Mesendoderm (in vitro differentiated cells): ENCODE results near the gene NUBP2.

Experiments used
- DNase-seq: peaks from one replicate; pipeline ENCODE4 v3.0.0; 2013
- H2AK5ac ChIP-seq: 2 replicates; pipeline ENCODE4 v1.6.1; 2013; ENCODE audit warnings: low read length, inconsistent platforms
- H2BK120ac ChIP-seq: 2 replicates; pipeline ENCODE4 v1.6.1; 2013; ENCODE audit warnings: low read depth, mild to moderate bottlenecking, low read length, moderate library complexity, mixed read lengths
- H2BK15ac ChIP-seq: replicated peaks from 2 replicates; pipeline ENCODE4 v1.6.1; 2013; ENCODE audit warnings: low read depth, mild to moderate bottlenecking, moderate library complexity
- H2BK5ac ChIP-seq: 2 replicates; pipeline ENCODE4 v1.6.1; 2013; ENCODE audit warnings: low read length, inconsistent platforms
- H3K18ac ChIP-seq: 2 replicates; pipeline ENCODE4 v1.6.1; 2013; ENCODE audit warnings: mild to moderate bottlenecking, low read length, mixed read lengths
- H3K23ac ChIP-seq: one replicate; pipeline ENCODE4 v1.6.1; 2013; ENCODE audit warnings: low read length
- H3K27ac ChIP-seq: 2 replicates; pipeline ENCODE4 v1.5.1; 2013; ENCODE audit warnings: low read depth, mild to moderate bottlenecking, inconsistent platforms, low read length, moderate library complexity
- H3K27me3 ChIP-seq: 2 replicates; pipeline ENCODE4 v1.6.1; 2013; ENCODE audit warnings: low read length, control low read depth, mild to moderate bottlenecking, inconsistent platforms; ENCODE audit not compliant: insufficient read depth, poor library complexity
- H3K36me3 ChIP-seq: 2 replicates; pipeline ENCODE4 v1.6.1; 2013; ENCODE audit warnings: low read length, inconsistent platforms; ENCODE audit not compliant: control insufficient read depth, insufficient read depth
- H3K4ac ChIP-seq: one replicate; pipeline ENCODE4 v1.6.1; 2013; ENCODE audit warnings: low read depth, mild to moderate bottlenecking, low read length, moderate library complexity
- H3K4me1 ChIP-seq: 2 replicates; pipeline ENCODE4 v1.6.1; 2013; ENCODE audit warnings: low read depth, low read length, inconsistent platforms; ENCODE audit not compliant: control insufficient read depth
- H3K4me2 ChIP-seq: 2 replicates; pipeline ENCODE4 v1.6.1; 2013; ENCODE audit warnings: low read length
- H3K4me3 ChIP-seq: 2 replicates; pipeline ENCODE4 v1.5.1; 2013; ENCODE audit warnings: mild to moderate bottlenecking, low read length
- H3K56ac ChIP-seq: one replicate; pipeline ENCODE4 v1.6.1; 2013; ENCODE audit warnings: low read length
- H3K79me1 ChIP-seq: 2 replicates; pipeline ENCODE4 v1.6.1; 2013; ENCODE audit warnings: low read length, inconsistent platforms
- H3K79me2 ChIP-seq: 2 replicates; pipeline ENCODE4 v1.6.1; 2013; ENCODE audit warnings: mild to moderate bottlenecking, low read length; ENCODE audit not compliant: control insufficient read depth, insufficient read depth
- H3K9ac ChIP-seq: 2 replicates; pipeline ENCODE4 v1.6.1; 2013; ENCODE audit warnings: low read length, inconsistent platforms
- H4K5ac ChIP-seq: one replicate; pipeline ENCODE4 v1.6.1; 2013; ENCODE audit warnings: low read length
- H4K8ac ChIP-seq: one replicate; pipeline ENCODE4 v1.6.1; 2013; ENCODE audit warnings: low read depth, mild to moderate bottlenecking, control low read depth, low read length, moderate library complexity
- WGBS: extraction: QIAGEN DNeasy Blood & Tissue Kit; methylation state at CpG from one replicate; pipeline ENCODE4 v1.1.7; 2013; ENCODE audit warnings: low lambda C conversion rate, missing lambda C conversion rate; ENCODE audit not compliant: insufficient coverage; ENCODE audit errors: extremely low coverage; 5-methylcytosine and 5-hydroxymethylcytosine counted together

The NUBP2 gene

GRCh38 chr16:1821861-1822611 is 39.3 kb downstream of the NUBP2 start:
- H3K4me1 ChIP-seq, result no peaks in the 10 kb centered on the region
- no peaks in the 10 kb centered on the region for H3K79me1 ChIP-seq
- H2BK15ac ChIP-seq, result no peak overlapping the region
- no CpG with 5 or more reads among the region's 24 CpGs for WGBS
- no peaks in the 10 kb centered on the region for H3K27me3 ChIP-seq
- H3K4ac ChIP-seq, result no peak overlapping the region
- H2BK5ac ChIP-seq, result no peak overlapping the region
- no peak overlapping the region for H3K18ac ChIP-seq
- H3K4me2 ChIP-seq, result no peak overlapping the region
- no peak overlapping the region for H3K23ac ChIP-seq
- H3K9ac ChIP-seq, result no peak overlapping the region
- no peak overlapping the region for H2BK120ac ChIP-seq
- no peak for DNase-seq
- no peaks in the 10 kb centered on the region for H3K79me2 ChIP-seq
- no peaks in the 10 kb centered on the region for H3K36me3 ChIP-seq
- H2AK5ac ChIP-seq, result no peak overlapping the region
- no peak overlapping the region for H3K4me3 ChIP-seq
- no peak overlapping the region for H4K5ac ChIP-seq
- no peak overlapping the region for H3K27ac ChIP-seq
- H3K56ac ChIP-seq, result no peak overlapping the region
- H4K8ac ChIP-seq, result no peak overlapping the region

GRCh38 chr16:1822801-1823200 is 40.0 kb downstream of the NUBP2 start:
- Histone ChIP-seq H3K56ac (no peak overlapping the region), H3K79me2 (no peaks in the 10 kb centered on the region), H2BK15ac (no peak overlapping the region), H3K27me3 (no peaks in the 10 kb centered on the region), H2AK5ac (no peak overlapping the region), H3K4me2 (no peak overlapping the region), H4K5ac (no peak overlapping the region), H3K4me3 (no peak overlapping the region), H3K23ac (no peak overlapping the region), H3K18ac (no peak overlapping the region), H3K27ac (no peak overlapping the region), H3K36me3 (no peaks in the 10 kb centered on the region), H3K79me1 (peaks cover 4% of the 10 kb centered on the region), H3K9ac (no peak overlapping the region), H4K8ac (no peak overlapping the region), H2BK5ac (no peak overlapping the region), H3K4ac (no peak overlapping the region), H3K4me1 (no peaks in the 10 kb centered on the region), H2BK120ac (no peak overlapping the region)
- DNase-seq, result no peak
- WGBS, result no CpG with 5 or more reads among the region's 16 CpGs

GRCh38 chr16:1823821-1824220 is 41.1 kb downstream of the NUBP2 start:
- Histone ChIP-seq H2BK15ac (no peak overlapping the region), H3K79me1 (peaks cover 4% of the 10 kb centered on the region), H2BK120ac (no peak overlapping the region), H3K4me2 (no peak overlapping the region), H3K23ac (no peak overlapping the region), H3K36me3 (no peaks in the 10 kb centered on the region), H2BK5ac (no peak overlapping the region), H4K5ac (no peak overlapping the region), H3K4ac (no peak overlapping the region), H3K27ac (no peak overlapping the region), H3K18ac (no peak overlapping the region), H3K9ac (no peak overlapping the region), H2AK5ac (no peak overlapping the region), H3K4me1 (no peaks in the 10 kb centered on the region), H4K8ac (no peak overlapping the region), H3K4me3 (no peak overlapping the region), H3K79me2 (no peaks in the 10 kb centered on the region), H3K56ac (no peak overlapping the region), H3K27me3 (no peaks in the 10 kb centered on the region)
- DNase-seq, result peak; percentile 71
- no CpG with 5 or more reads among the region's 9 CpGs for WGBS

GRCh38 chr16:1825381-1825863 is 42.7 kb downstream of the NUBP2 start:
- Histone ChIP-seq H2BK120ac (no peak overlapping the region), H3K79me2 (peaks cover 2% of the 10 kb centered on the region), H3K9ac (peak overlapping the region; percentile 66), H4K8ac (no peak overlapping the region), H3K79me1 (peaks cover 9% of the 10 kb centered on the region), H4K5ac (no peak overlapping the region), H3K27ac (no peak overlapping the region), H3K36me3 (no peaks in the 10 kb centered on the region), H2BK15ac (no peak overlapping the region), H3K23ac (no peak overlapping the region), H2AK5ac (no peak overlapping the region), H3K56ac (no peak overlapping the region), H3K27me3 (no peaks in the 10 kb centered on the region), H3K4me2 (peak overlapping the region; percentile 79), H3K4me1 (no peaks in the 10 kb centered on the region), H3K18ac (no peak overlapping the region), H2BK5ac (no peak overlapping the region), H3K4ac (no peak overlapping the region), H3K4me3 (no peak overlapping the region)
- no CpG with 5 or more reads among the region's 15 CpGs for WGBS
- DNase-seq, result no peak

GRCh38 chr16:1825864-1826690 is 43.3 kb downstream of the NUBP2 start:
- no CpG with 5 or more reads among the region's 96 CpGs for WGBS
- H3K4ac ChIP-seq, result peak overlapping the region; percentile 49
- H3K36me3 ChIP-seq, result no peaks in the 10 kb centered on the region
- no peak overlapping the region for H2BK120ac ChIP-seq
- H2AK5ac ChIP-seq, result no peak overlapping the region
- peak overlapping the region; percentile 66 for H3K9ac ChIP-seq
- no peak overlapping the region for H4K8ac ChIP-seq
- H3K56ac ChIP-seq, result peak overlapping the region; percentile 56
- no peak overlapping the region for H4K5ac ChIP-seq
- no peak overlapping the region for H2BK5ac ChIP-seq
- H3K4me3 ChIP-seq, result peak overlapping the region; percentile 26
- H3K4me1 ChIP-seq, result no peaks in the 10 kb centered on the region
- H3K79me2 ChIP-seq, result peaks cover 2% of the 10 kb centered on the region
- H3K27ac ChIP-seq, result no peak overlapping the region
- H2BK15ac ChIP-seq, result no peak overlapping the region
- H3K23ac ChIP-seq, result no peak overlapping the region
- H3K4me2 ChIP-seq, result peak overlapping the region; percentile 79
- DNase-seq, result peak; percentile 71
- H3K27me3 ChIP-seq, result no peaks in the 10 kb centered on the region
- no peak overlapping the region for H3K18ac ChIP-seq
- peaks cover 9% of the 10 kb centered on the region for H3K79me1 ChIP-seq
